Ishikawa (cell line): ENCODE data around the gene CYB561.

Experiments
- EP300 ChIP-seq: IDR thresholded peaks from 2 replicates; pipeline ENCODE4 v1.6.1; 2012; ENCODE audit warnings: borderline replicate concordance
- YY1 ChIP-seq: IDR thresholded peaks from 2 replicates; pipeline ENCODE4 v1.6.1; 2012; ENCODE audit warnings: low read depth

DNA sequence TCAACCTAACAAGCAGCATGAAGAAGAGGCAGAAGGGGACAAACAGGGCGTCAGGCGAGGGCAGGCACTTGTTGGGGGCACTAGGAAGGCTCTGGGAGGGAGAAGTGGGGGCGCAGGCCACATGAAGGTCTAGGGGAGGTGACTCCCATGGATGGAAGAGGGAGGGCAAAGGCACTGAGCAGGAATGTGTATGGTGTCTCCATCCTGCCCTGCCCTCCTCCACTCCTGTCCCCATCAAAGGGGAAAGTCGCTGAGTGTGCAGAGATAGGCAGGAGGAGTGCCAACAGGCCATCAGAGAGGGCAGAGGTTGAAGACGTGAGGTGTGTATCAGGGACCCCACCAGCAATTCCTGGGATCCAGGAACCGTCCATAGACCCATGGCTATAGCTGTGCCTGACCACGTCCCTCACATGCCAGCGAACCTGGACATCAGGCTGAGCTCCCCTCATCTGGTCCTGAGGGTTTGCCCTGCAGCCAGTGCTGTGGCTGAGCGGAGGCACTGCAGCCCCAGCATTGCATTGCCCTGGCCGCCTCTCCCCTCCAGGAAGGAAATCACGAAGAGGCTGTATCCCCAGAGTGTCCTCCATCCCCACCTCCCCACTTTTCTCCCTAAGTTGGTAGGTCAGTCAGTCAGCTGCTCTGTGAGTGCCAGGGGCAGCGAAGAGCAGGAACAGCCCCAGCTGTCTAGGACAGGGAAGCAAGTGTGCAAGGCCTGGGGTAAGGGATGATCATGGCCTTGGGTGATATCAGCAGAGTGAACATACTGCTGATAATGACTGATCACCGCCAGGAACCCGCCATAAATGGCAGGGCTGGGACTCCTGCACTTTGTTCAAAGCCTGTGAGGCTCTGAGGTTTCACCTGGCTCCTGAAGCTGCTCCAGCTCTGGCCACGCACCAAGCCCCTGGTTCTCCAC, 6.2 kb upstream of the CYB561 start:
- TF ChIP-seq YY1 (no peak), EP300 (no peak)
